ENCODE data around the gene LHPP. TPM values are rescaled to one million over a fixed set of nuclear protein-coding genes. Genes with fewer than 3 reads are reported as not detected.

The LHPP gene
- polyA plus RNA-seq, 2 of the 4 experiments (the other 2 are of a cell fraction) = 14.4 to 18.6 TPM

- H3K4me1 ChIP-seq = peaks cover 32% of the 10 kb centered on the region
- TF ChIP-seq RNF2 (IDR thresholded peaks at IDR 0.05; ENCODE audit: borderline replicate concordance, low read depth) = no peak
- no peak for TF ChIP-seq POLR2AphosphoS2 (conservative IDR thresholded peaks at IDR 0.05; ENCODE audit: low read length)
- TF ChIP-seq CBX2 (IDR thresholded peaks at IDR 0.05; ENCODE audit: borderline replicate concordance, low read depth) = no peak
- TF ChIP-seq ESRRA (IDR thresholded peaks at IDR 0.05; ENCODE audit: borderline replicate concordance, low read length) = no peak
- TF ChIP-seq PHF8 (IDR thresholded peaks at IDR 0.05; ENCODE audit: borderline replicate concordance, low read depth) = no peak
- TF ChIP-seq NR3C1 (IDR thresholded peaks at IDR 0.05) = no peak
- TF ChIP-seq JUNB (IDR thresholded peaks at IDR 0.05) = no peak
- TF ChIP-seq MYC (IDR thresholded peaks at IDR 0.05; ENCODE audit: borderline replicate concordance, low read length) = no peak
- TF ChIP-seq, protein P1, sequence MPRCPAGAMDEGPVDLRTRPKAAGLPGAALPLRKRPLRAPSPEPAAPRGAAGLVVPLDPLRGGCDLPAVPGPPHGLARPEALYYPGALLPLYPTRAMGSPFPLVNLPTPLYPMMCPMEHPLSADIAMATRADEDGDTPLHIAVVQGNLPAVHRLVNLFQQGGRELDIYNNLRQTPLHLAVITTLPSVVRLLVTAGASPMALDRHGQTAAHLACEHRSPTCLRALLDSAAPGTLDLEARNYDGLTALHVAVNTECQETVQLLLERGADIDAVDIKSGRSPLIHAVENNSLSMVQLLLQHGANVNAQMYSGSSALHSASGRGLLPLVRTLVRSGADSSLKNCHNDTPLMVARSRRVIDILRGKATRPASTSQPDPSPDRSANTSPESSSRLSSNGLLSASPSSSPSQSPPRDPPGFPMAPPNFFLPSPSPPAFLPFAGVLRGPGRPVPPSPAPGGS (IDR thresholded peaks at IDR 0.05) = no peak
- TF ChIP-seq ZNF302 (CRISPR knock-in tag; IDR thresholded peaks at IDR 0.05) = no peak
- no peak for TF ChIP-seq ZC3H11A (IDR thresholded peaks at IDR 0.05)
- no peak for TF ChIP-seq FOSB (CRISPR knock-in tag; IDR thresholded peaks at IDR 0.05)
- TF ChIP-seq HMGXB4 (CRISPR knock-in tag; IDR thresholded peaks at IDR 0.05; ENCODE audit: borderline replicate concordance) = no peak
- no peak for TF ChIP-seq POLR2A (IDR thresholded peaks at IDR 0.05; ENCODE audit: low read length)
- no peak for TF ChIP-seq HOXA7 (CRISPR knock-in tag; IDR thresholded peaks at IDR 0.05)
- no peak for TF ChIP-seq REST (IDR thresholded peaks at IDR 0.05)
- no peak for TF ChIP-seq ZFP36 (IDR thresholded peaks at IDR 0.05; ENCODE audit: borderline replicate concordance, partially characterized antibody)
- TF ChIP-seq, protein P2, sequence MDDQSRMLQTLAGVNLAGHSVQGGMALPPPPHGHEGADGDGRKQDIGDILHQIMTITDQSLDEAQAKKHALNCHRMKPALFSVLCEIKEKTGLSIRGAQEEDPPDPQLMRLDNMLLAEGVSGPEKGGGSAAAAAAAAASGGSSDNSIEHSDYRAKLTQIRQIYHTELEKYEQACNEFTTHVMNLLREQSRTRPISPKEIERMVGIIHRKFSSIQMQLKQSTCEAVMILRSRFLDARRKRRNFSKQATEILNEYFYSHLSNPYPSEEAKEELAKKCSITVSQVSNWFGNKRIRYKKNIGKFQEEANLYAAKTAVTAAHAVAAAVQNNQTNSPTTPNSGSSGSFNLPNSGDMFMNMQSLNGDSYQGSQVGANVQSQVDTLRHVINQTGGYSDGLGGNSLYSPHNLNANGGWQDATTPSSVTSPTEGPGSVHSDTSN (IDR thresholded peaks at IDR 0.05) = no peak
- TF ChIP-seq, protein P3, sequence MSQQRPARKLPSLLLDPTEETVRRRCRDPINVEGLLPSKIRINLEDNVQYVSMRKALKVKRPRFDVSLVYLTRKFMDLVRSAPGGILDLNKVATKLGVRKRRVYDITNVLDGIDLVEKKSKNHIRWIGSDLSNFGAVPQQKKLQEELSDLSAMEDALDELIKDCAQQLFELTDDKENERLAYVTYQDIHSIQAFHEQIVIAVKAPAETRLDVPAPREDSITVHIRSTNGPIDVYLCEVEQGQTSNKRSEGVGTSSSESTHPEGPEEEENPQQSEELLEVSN (IDR thresholded peaks at IDR 0.05; ENCODE audit: borderline replicate concordance, low read depth) = no peak
- TF ChIP-seq EP300 (IDR thresholded peaks at IDR 0.05) = no peak
- 87% methylated on average over 4 of the region's 4 CpGs for WGBS (ENCODE audit: missing lambda C conversion rate)
- H3K4me2 ChIP-seq = no peak overlapping the region
- no peak for FAIRE-seq
- no peaks in the 10 kb centered on the region for H3K9me3 ChIP-seq
- no peak overlapping the region for H3K27ac ChIP-seq
- POLR2A ChIA-PET = no interaction called here
- no peak for ATAC-seq
- CTCF ChIA-PET = no interaction called here
- no peak for DNase-seq (ENCODE audit: low read depth in 1 of 2, low spot score in 1 of 2)
- no peak overlapping the region for H3K4me3 ChIP-seq
Observed at GRCh38 chr10:124467165-124467564, 5.5 kb downstream of the LHPP start.
